HepG2 (cell line): Measurements from ENCODE around the gene TADA2B. TPM values are rescaled to one million over a fixed set of nuclear protein-coding genes. Genes with fewer than 3 reads are reported as not detected.
A peak's percentile ranks its signal among the peaks of the same experiment; 100 is the strongest.

Experiments
- AKAP8 ChIP-seq: sonication (generic); formaldehyde crosslinking; IDR thresholded peaks from 2 replicates; pipeline ENCODE4 v1.5.1; 2020; ENCODE audit warnings: mild to moderate bottlenecking, missing genetic modification reagents
- ESRRA ChIP-seq: sonication (generic); formaldehyde crosslinking; IDR thresholded peaks from 2 replicates; pipeline ENCODE4 v1.5.1; 2020; ENCODE audit warnings: mild to moderate bottlenecking, low read depth, missing genetic modification reagents
- FOXP4 ChIP-seq: sonication (generic); formaldehyde crosslinking; IDR thresholded peaks from 2 replicates; pipeline ENCODE4 v1.4.0; 2020; ENCODE audit warnings: missing genetic modification reagents
- HIC2 ChIP-seq: sonication (generic); formaldehyde crosslinking; IDR thresholded peaks from 2 replicates; pipeline ENCODE4 v1.9.0; 2022; ENCODE audit warnings: low read depth, missing genetic modification reagents
- HNF4A ChIP-seq: sonication (generic); formaldehyde crosslinking; IDR thresholded peaks from 2 replicates; pipeline ENCODE4 v1.4.0; 2020; ENCODE audit warnings: missing genetic modification reagents
- KLF15 ChIP-seq: sonication (generic); formaldehyde crosslinking; IDR thresholded peaks from 2 replicates; pipeline ENCODE4 v1.8.1; 2023; ENCODE audit warnings: borderline replicate concordance, mild to moderate bottlenecking, inconsistent platforms, missing genetic modification reagents, mixed read lengths
- MAZ ChIP-seq, 2 experiments: sonication (generic) in 1 of 2; formaldehyde crosslinking in 1 of 2; IDR thresholded peaks; 2 replicates each; pipeline versions ENCODE4 v1.5.0 to v1.6.1; 2012 to 2020; ENCODE audit warnings: low read depth in 2 of 2, mild to moderate bottlenecking in 2 of 2, borderline replicate concordance in 1 of 2, improper control_type of control experiment in 1 of 2, low read length in 1 of 2, missing genetic modification reagents in 1 of 2, moderate library complexity in 1 of 2
- NR1H2 ChIP-seq: sonication (generic); formaldehyde crosslinking; IDR thresholded peaks from 2 replicates; pipeline ENCODE4 v1.8.1; 2022; ENCODE audit warnings: low read depth, missing genetic modification reagents, borderline replicate concordance
- SOX5 ChIP-seq: IDR thresholded peaks from 2 replicates; pipeline ENCODE4 v1.6.1; 2016; ENCODE audit warnings: borderline replicate concordance
- TEAD3 ChIP-seq: optimal IDR thresholded peaks from 2 replicates; pipeline ENCODE3; 2016; ENCODE audit warnings: borderline replicate concordance
- THAP9 ChIP-seq: sonication (generic); formaldehyde crosslinking; IDR thresholded peaks from 2 replicates; pipeline ENCODE4; 2020; ENCODE audit warnings: missing genetic modification reagents, mild to moderate bottlenecking, borderline replicate concordance
- XBP1 ChIP-seq: sonication (generic); formaldehyde crosslinking; IDR thresholded peaks from 2 replicates; pipeline ENCODE4 v1.5.0; 2020; ENCODE audit warnings: missing genetic modification reagents
- ZFP1 ChIP-seq: IDR thresholded peaks from 2 replicates; pipeline ENCODE4 v1.6.1; 2016
- ZFP90 ChIP-seq: sonication (generic); formaldehyde crosslinking; IDR thresholded peaks from 2 replicates; pipeline ENCODE4 v1.8.0; 2022; ENCODE audit warnings: missing genetic modification reagents, mild to moderate bottlenecking, inconsistent platforms, borderline replicate concordance
- ZNF430 ChIP-seq: sonication (generic); formaldehyde crosslinking; IDR thresholded peaks from 2 replicates; pipeline ENCODE4 v1.9.0; 2021; ENCODE audit warnings: mild to moderate bottlenecking, missing genetic modification reagents
- ZNF576 ChIP-seq: sonication (generic); formaldehyde crosslinking; IDR thresholded peaks from 2 replicates; pipeline ENCODE4 v1.4.0; 2020; ENCODE audit warnings: mild to moderate bottlenecking, missing genetic modification reagents
- ZNF670 ChIP-seq: sonication (generic); formaldehyde crosslinking; IDR thresholded peaks from 2 replicates; pipeline ENCODE4 v1.8.0; 2022; ENCODE audit warnings: mild to moderate bottlenecking, missing genetic modification reagents, borderline replicate concordance
- ZNF800 ChIP-seq: sonication (generic); formaldehyde crosslinking; IDR thresholded peaks from 2 replicates; pipeline ENCODE4 v1.4.0; 2020; ENCODE audit warnings: missing genetic modification reagents
- ZNF841 ChIP-seq: sonication (generic); formaldehyde crosslinking; IDR thresholded peaks from 2 replicates; pipeline ENCODE4 v1.8.1; 2023; ENCODE audit warnings: missing genetic modification reagents, borderline replicate concordance
- polyA plus RNA-seq, 8 experiments: library from polyadenylated mRNA; depleted of rRNA in 3 of 8; stranded (reverse) in 7 of 8; unstranded in 1 of 8; fragments of >200 nt; fragmentation: Illumina TruSeq in 4 of 8; extraction: Trizol in 4 of 8; gene quantifications; 2 replicates each; pipeline versions ENCODE4 v1.2.1 to v1.2.3, GENCODE V29; 2011 to 2016; ENCODE audit warnings: low read depth in 4 of 8, missing spikeins in 1 of 8, mixed read lengths in 1 of 8; ENCODE audit not compliant: insufficient read depth in 1 of 8
- total RNA-seq, 5 experiments: library from RNA; depleted of rRNA; stranded (reverse); fragments of >200 nt; fragmentation: Illumina TruSeq; extraction: Trizol; gene quantifications; 2 replicates each; pipeline ENCODE4 v1.2.3, GENCODE V29; 2016; ENCODE audit warnings: low read depth in 1 of 5

TADA2B gene
- total and polyA plus RNA-seq, 2 of the 13 experiments (the other 11 are each of a cell fraction or from before 2014, with no cell fraction given) = 4.6 to 8.9 TPM

GRCh38 chr4:7034262-7035081 lies 8.7 kb upstream of the TADA2B start (continued):
- TF ChIP-seq HIC2 = peak; percentile 51; the same call in 1 of the 2 replicates
- TF ChIP-seq THAP9 = peak; percentile 50; the same call in 1 of the 2 replicates
- TF ChIP-seq XBP1 (CRISPR knock-in tag) = no peak
- TF ChIP-seq ESRRA (CRISPR knock-in tag) = peak; percentile 56; the same call in 1 of the 2 replicates
- peak; percentile 81 for TF ChIP-seq HNF4A (CRISPR knock-in tag)
- TF ChIP-seq NR1H2 (CRISPR knock-in tag) = no peak
- TF ChIP-seq ZNF430 (CRISPR knock-in tag) = peak; percentile 97; the same call in 1 of the 2 replicates
- TF ChIP-seq SOX5 (CRISPR knock-in tag) = peak; percentile 67
- peak; percentile 65 for TF ChIP-seq TEAD3
- no peak; the same call in 1 of the 2 replicates for TF ChIP-seq ZFP1 (CRISPR knock-in tag)
- no peak for TF ChIP-seq KLF15 (CRISPR knock-in tag)
- TF ChIP-seq ZNF800 (CRISPR knock-in tag) = 0 out of 2 replicates have a peak, but pooled peaks have one; percentile 74
- TF ChIP-seq ZNF841 = no peak
- TF ChIP-seq MAZ (IDR thresholded peaks at IDR 0.05; ENCODE audit: borderline replicate concordance, low read depth, low read length) = peak; percentile 43; the same call in 1 of the 2 replicates
- TF ChIP-seq MAZ (CRISPR knock-in tag; IDR thresholded peaks at IDR 0.05; ENCODE audit: low read depth) = peak; percentile 76
- TF ChIP-seq ZFP90 = peak; percentile 74; the same call in 1 of the 2 replicates
- TF ChIP-seq ZNF670 (CRISPR knock-in tag) = no peak
- peak; percentile 56; the same call in 1 of the 2 replicates for TF ChIP-seq FOXP4 (CRISPR knock-in tag)
- TF ChIP-seq ZNF576 (CRISPR knock-in tag) = 0 out of 2 replicates have a peak, but pooled peaks have one; percentile 53
- peak; percentile 77; the same call in 1 of the 2 replicates for TF ChIP-seq AKAP8 (CRISPR knock-in tag)
